Kidney epithelial cell (primary cell): ENCODE results near the gene MYORG. TPM values are rescaled to one million over a fixed set of nuclear protein-coding genes. Genes with fewer than 3 reads are reported as not detected.
"Not testable (repeated sequence)": the region's sequence is repeated elsewhere in the genome, so short reads cannot be mapped to it uniquely, and the experiment has no call there.

Source experiments
- DNase-seq: peaks from one replicate; pipeline ENCODE4 v3.0.0-alpha.2; 2010; ENCODE audit warnings: low read depth
- H3K27me3 ChIP-seq: 2 replicates; pipeline ENCODE4 v1.6.0; 2011; ENCODE audit warnings: low read length; ENCODE audit not compliant: control insufficient read depth, insufficient read depth
- H3K36me3 ChIP-seq: 2 replicates; pipeline ENCODE4 v1.5.1; 2011; ENCODE audit warnings: low read length; ENCODE audit not compliant: control insufficient read depth, insufficient read depth
- H3K4me3 ChIP-seq: 2 replicates; pipeline ENCODE4 v1.5.1; 2011; ENCODE audit warnings: low read depth, mild to moderate bottlenecking, control low read depth, low read length
- CTCF ChIP-seq: IDR thresholded peaks from 2 replicates; pipeline ENCODE4 v1.5.1; 2011; ENCODE audit warnings: mild to moderate bottlenecking, moderate library complexity, low read length, control low read depth, inconsistent platforms; ENCODE audit not compliant: insufficient read depth, poor library complexity, severe bottlenecking
- total RNA-seq: library from RNA; depleted of rRNA; stranded (reverse); fragments of >200 nt; gene quantifications from 2 replicates; pipeline ENCODE4 v1.2.3, GENCODE V29; 2015

MYORG gene
- total RNA-seq, 1 donor from 2014 or later, result 3.8 TPM

DNA sequence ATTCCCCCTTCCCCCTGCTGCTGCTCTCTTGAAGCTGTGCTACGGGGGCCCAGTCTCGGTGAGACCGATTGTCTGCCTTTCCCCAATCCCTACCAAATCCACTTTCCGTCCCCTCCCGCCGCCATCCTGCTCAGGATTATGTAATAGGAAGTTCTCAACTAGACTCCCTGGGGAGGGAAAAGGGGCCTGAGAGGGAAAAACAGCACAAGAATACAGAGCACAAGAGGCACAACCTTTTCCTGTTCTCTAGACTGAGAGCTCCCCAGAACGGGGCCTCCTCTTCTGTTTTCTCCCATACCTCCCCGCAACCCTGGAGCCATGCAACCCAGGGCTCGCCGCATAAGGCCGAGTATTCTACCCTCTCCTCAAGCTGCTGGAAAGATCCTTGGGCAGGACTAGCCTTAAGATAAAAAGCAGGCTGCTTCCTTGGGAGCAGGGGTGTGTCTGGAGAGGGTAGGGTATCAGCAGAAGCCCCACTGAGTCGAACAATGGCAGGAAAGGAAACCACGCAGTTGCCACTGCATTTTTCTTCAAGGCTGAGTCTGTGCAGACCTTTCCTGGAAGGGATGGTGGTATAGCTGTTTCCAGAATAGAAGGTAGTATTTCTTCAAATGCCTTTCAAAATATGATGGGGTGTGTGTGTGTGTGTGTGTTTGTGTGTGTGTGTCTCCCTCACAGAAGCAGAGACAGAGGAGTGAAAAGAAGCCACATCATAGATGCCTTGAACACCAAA, 12.9 kb downstream of the MYORG start:
- H3K27me3 ChIP-seq, result no peaks in the 10 kb centered on the region
- TF ChIP-seq CTCF, result no peak

DNA sequence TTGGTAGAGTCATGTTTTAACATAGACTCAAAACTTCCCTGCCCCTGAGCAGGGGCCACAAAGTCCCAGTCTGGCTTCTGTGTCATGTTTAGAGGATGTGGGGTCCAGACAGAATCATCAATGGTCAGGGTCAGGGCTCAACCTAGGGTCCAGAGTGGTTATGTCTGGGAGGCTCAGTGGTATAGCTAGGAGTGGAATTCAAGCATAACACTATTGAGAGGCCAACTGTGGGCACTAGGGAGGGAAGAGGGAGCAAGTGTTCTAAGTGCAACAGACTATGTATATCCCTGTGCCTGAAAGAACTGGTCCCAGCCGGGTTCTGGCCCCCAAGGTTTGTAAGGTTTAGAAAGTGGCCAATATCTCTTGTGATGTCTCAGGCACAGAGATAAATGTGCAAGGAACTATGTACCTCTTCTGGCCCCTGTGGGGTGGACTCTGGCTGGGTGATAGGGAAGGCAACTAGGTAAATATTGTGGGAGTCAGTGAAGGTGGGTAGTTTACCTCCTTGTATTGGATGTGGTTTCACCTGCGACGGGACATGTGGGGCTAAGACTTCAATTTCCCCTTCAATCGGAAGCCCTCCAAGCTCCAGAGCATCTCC, 14.0 kb downstream of the MYORG start:
- no peak overlapping the region for H3K4me3 ChIP-seq
- H3K27me3 ChIP-seq, result no peaks in the 10 kb centered on the region
- TF ChIP-seq CTCF, result no peak
- no peaks in the 10 kb centered on the region for H3K36me3 ChIP-seq
- DNase-seq, result no peak

More for the DNA sequence above, 12.9 kb downstream of the MYORG start:
- Histone ChIP-seq H3K36me3 (no peaks in the 10 kb centered on the region), H3K4me3 (no peak overlapping the region)
- no peak for DNase-seq

- H3K4me3 ChIP-seq, H3K36me3 ChIP-seq, H3K27me3 ChIP-seq, DNase-seq: not testable (repeated sequence)
These were observed 23.7 kb downstream of the MYORG start for GRCh38 chr9:34352957-34353356.

- DNase-seq, H3K27me3 ChIP-seq, H3K4me3 ChIP-seq, H3K36me3 ChIP-seq: not testable (repeated sequence)
These were observed 24.5 kb downstream of the MYORG start for GRCh38 chr9:34352122-34352652.

- H3K4me3 ChIP-seq, result no peak overlapping the region
- H3K27me3 ChIP-seq, result no peaks in the 10 kb centered on the region
- no peak for TF ChIP-seq CTCF
- no peak for DNase-seq
- H3K36me3 ChIP-seq, result no peaks in the 10 kb centered on the region
These were observed 27.4 kb downstream of the MYORG start for GRCh38 chr9:34349324-34349723.

DNA sequence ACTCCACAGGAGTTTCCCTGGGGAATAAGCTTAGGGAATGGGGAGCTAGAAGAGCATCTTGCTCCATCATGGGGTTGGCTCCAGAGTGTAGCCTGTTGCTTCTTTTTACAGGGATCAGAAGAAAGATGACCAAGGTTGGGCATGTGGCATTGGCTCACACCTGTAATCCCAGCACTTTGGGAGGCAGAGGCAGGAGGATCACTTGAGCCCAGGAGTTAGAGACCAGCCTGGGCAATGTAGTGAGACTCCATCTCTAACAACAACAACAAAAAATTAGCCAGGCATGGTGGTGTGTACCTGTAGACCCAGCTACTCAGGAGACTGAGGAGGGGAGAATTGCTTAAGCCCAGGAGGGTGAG, 28.9 kb downstream of the MYORG start:
- no peak for DNase-seq
- H3K36me3 ChIP-seq, result no peaks in the 10 kb centered on the region
- no peak for TF ChIP-seq CTCF
- no peaks in the 10 kb centered on the region for H3K27me3 ChIP-seq
- no peak overlapping the region for H3K4me3 ChIP-seq
